Measurements from ENCODE around the gene GLYR1. TPM values are rescaled to one million over a fixed set of nuclear protein-coding genes. Genes with fewer than 3 reads are reported as not detected.

Gene GLYR1
- total RNA-seq, 1 donor from 2014 or later: 42.7 TPM

GRCh38 chr16:4855371-4855770 lies 8.3 kb upstream of the GLYR1 start:
- Histone ChIP-seq H3K4me3 (ENCODE audit: low read depth, low read length) (no peak overlapping the region), H3K27me3 (ENCODE audit: control insufficient read depth, insufficient read depth, low read length) (no peaks in the 10 kb centered on the region), H3K36me3 (ENCODE audit: control insufficient read depth, insufficient read depth, low read length) (no peaks in the 10 kb centered on the region)
- no peak for DNase-seq (ENCODE audit: low read depth)
- TF ChIP-seq CTCF (IDR thresholded peaks at IDR 0.05; ENCODE audit: insufficient read depth, low read length, poor library complexity, severe bottlenecking): no peak

GRCh38 chr16:4852221-4852872 lies 5.3 kb upstream of the GLYR1 start:
- no peak for DNase-seq (ENCODE audit: low read depth)
- TF ChIP-seq CTCF (IDR thresholded peaks at IDR 0.05; ENCODE audit: insufficient read depth, low read length, poor library complexity, severe bottlenecking): no peak
- H3K27me3 ChIP-seq (ENCODE audit: control insufficient read depth, insufficient read depth, low read length): no peaks in the 10 kb centered on the region
- no peak overlapping the region for H3K4me3 ChIP-seq (ENCODE audit: low read depth, low read length)
- no peaks in the 10 kb centered on the region for H3K36me3 ChIP-seq (ENCODE audit: control insufficient read depth, insufficient read depth, low read length)

DNA sequence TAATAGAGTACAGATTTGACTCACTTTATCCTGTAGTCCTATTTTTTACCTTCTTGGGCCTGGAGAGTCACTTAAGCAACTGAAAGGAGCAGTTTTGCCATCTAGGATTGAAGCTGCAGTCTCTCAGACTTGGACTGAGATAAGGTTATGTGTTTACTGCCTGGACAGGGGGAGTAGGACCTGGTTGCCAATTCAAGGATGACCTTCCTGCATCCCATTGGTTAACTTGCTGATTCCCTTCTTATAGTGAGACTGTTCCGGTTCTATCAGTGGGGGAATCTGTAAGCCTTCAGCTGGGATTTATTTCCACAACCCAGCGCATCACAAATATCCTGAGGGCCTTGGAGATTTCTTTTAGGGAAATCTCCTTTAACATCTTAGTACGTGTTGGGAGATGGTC lies 3.1 kb upstream of the GLYR1 start:
- Histone ChIP-seq H3K4me3 (ENCODE audit: low read depth, low read length) (no peak overlapping the region), H3K27me3 (ENCODE audit: control insufficient read depth, insufficient read depth, low read length) (no peaks in the 10 kb centered on the region), H3K36me3 (ENCODE audit: control insufficient read depth, insufficient read depth, low read length) (no peaks in the 10 kb centered on the region)
- TF ChIP-seq CTCF (IDR thresholded peaks at IDR 0.05; ENCODE audit: insufficient read depth, low read length, poor library complexity, severe bottlenecking): no peak
- DNase-seq (ENCODE audit: low read depth): no peak

- H3K36me3 ChIP-seq (ENCODE audit: control insufficient read depth, insufficient read depth, low read length): peaks cover 2% of the 10 kb centered on the region
- DNase-seq (ENCODE audit: low read depth): no peak
- TF ChIP-seq CTCF (IDR thresholded peaks at IDR 0.05; ENCODE audit: insufficient read depth, low read length, poor library complexity, severe bottlenecking): no peak
- H3K27me3 ChIP-seq (ENCODE audit: control insufficient read depth, insufficient read depth, low read length): no peaks in the 10 kb centered on the region
- H3K4me3 ChIP-seq (ENCODE audit: low read depth, low read length): peak overlapping the region; percentile 90
Measured at GRCh38 chr16:4847774-4848587, 893 bp upstream of the GLYR1 start.

DNA sequence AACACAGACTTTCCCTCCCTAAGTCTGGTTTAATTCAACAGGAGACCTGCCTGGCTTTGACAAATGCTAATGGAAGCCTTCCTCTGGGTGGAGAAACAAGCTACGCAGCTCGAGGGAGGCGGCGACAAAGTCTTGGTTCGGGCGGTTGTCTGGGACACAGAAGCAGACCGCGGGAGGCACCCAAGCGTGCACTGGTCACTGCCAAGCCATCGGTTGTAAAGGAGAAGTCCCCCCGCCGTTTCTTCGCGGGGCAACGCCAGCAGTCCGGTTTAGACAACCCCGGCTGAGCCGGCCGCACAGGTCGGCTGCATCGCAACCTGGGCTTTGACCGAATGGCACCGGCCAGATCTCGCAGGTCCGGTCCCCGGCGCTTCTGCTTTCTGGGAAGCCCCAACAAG lies 586 bp downstream of the GLYR1 start:
- TF ChIP-seq CTCF (IDR thresholded peaks at IDR 0.05; ENCODE audit: insufficient read depth, low read length, poor library complexity, severe bottlenecking): no peak
- H3K4me3 ChIP-seq (ENCODE audit: low read depth, low read length): peak overlapping the region; percentile 90
- DNase-seq (ENCODE audit: low read depth): no peak

More for the DNA sequence above, 586 bp downstream of the GLYR1 start:
- no peaks in the 10 kb centered on the region for H3K27me3 ChIP-seq (ENCODE audit: control insufficient read depth, insufficient read depth, low read length)
- peaks cover 2% of the 10 kb centered on the region for H3K36me3 ChIP-seq (ENCODE audit: control insufficient read depth, insufficient read depth, low read length)
